Activated CD4-positive, alpha-beta T cell treated with anti-CD3 and anti-CD28 coated beads, Interleukin-2, amount 50 U/mL, for 24 hours (primary cell): ENCODE data around the gene BMAL1.

Experiments
- DNase-seq, 2 donors: peaks; one replicate each; pipeline ENCODE4 v3.0.0-alpha.2; 2020; ENCODE audit warnings: low read depth in 1 of 2, low spot score in 1 of 2

BMAL1 gene

DNA sequence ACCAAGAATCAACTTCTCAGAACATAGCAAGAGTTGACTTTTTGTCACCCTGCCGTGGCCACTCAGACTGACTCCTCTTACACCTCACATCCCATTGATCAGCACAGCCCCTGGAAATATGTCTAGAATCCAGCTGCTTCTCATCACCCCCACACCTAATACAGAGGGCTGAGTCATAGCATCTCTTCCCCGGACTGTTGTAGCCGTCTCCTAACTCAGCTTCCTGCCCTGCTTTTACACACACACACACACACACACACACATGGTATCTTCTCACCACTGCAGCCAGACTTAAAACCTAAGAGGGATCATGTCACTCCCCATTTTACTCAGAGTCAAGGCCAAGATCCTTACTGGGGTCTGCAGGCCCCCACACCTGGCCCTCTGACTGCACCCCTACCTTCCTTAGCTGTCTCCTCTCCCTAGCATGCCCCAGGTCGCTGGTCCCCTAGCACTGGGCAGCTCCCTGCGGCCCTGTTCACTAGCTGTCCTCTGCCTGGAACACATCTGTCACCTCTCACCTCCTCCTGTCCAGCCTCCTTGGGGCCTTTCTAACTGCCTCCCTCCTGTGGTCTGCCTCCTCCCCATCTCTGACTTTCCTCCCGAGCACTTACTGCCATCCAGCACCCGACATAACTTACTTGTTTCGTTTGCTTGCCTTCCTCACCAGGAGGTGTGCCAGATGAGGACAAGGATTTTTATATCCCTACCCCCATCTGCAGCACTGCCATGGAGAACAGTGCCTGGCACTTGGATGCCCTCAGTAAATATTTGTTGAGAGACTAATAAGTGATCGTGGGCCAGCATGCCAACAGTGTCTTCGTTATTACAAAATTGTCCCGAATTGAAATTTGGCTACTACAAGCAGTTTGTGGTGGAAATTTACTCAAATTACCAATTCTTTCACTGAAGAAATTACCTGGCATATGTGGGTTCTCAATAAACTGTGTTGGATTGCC, 61.9 kb downstream of the BMAL1 start:
- DNase-seq: no peak

DNA sequence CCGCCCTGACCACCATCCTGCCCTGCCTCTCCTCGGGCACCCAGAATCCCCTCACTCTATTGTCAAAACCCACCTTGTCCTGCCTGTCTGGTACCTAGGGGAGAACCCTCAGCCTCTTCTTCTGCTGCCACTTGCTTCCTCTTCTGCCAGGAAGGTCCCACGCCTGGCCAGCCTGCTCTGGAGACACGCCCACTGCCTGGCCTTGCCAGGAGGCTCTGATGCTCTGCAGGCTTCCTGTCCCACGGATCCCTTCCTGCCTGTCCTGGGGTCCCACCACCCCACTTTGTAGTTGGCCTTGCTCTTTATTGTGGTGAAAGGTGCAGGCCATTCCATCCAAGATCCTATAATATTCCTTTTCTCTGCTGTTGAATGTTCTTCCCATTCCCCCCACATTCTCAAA, 63.4 kb downstream of the BMAL1 start:
- no peak for DNase-seq

DNA sequence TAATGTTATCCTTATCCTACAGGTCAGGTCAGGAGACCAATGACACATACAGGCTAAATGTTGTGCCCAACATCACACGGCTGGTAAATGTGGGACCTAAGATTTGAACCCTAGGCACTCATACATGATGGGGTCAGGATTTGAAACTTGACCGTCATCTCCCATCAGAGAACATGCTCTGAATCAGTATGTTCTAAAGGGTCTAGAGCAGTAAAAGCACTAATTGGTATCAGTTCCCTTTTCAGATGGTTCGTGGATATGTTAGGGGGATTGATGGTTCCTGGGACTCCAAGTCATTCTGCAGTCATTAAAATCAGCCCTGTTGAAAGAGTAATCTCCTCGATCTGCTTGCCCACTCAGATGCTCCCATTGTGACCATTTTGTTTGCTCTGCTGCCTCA, 65.5 kb downstream of the BMAL1 start:
- DNase-seq: no peak

DNA sequence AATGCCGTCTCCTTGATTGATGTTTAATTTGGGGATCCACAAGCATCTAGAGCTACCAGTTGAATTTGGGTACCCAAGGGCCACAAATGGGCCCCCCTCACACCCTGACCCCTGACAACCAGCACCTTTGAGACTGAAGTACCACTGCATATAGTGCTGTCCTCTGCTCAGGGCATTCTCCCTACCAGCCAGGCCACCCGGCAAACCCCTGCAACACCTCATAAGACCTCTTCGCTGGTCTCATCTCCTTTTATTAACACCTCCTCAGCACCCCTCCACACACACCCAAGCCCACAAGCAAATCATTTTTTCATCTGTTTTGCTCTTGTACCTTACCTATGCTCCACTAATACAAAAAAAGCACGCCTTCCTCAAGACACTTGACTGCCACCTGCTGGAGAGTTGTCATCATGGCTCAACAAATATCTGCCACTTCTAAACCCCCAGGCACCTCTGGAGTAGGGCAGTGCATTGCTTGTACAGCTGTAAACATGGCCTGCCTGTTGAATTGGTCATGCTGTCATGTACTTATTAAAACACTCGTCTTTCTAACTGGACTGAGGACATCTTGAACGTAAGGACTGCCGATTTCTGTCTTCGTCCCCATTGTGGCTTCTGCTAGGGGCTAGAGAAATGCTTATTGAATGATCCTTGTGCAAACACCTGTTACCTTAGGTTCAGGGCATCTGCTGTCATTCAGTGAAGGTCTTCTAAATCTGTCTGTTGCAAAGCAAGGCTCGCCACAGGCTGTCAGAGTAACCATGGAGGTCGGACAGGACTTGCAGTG, 66.5 kb downstream of the BMAL1 start:
- DNase-seq: peak; percentile 46 to 72

DNA sequence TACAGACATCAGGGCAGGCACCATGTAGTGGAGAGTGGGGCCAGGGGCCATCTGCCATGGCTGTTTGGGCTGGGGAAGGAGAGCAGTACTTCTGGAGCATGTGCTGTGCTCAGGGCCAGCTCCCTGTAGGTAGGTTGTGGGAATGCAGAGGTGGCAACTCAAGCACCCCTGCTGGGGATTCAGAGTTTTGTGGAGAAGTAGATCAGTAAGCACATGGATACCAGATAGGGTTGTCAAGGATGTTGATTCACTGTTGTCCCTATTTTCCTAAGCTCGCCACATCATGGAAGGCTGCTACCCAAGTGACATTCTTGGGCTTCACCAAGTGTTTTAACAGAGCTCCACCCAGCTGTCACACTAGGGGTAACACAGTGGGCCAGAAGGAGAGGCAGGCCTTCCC, 67.2 kb downstream of the BMAL1 start:
- no peak for DNase-seq

DNA sequence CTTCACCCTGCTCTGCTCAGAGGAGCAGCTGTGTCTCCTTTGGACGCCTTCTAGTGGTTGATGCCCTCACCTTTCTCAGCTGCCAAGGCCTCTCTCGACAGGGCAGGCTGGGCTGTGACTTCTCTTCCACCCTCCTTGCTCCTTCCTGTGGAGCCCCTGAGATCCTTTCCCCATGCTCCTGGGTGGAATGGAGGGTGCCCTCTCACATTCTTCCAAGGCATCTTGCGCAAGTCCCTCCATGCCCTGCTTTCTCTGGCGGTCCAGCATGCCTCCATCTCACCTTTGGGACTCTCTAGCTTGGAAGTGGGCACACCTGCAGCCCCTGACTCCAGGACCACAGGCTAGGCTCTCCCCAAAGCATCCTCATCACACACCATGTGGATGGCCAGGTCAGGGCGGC, 68.9 kb downstream of the BMAL1 start:
- DNase-seq: no peak

DNA sequence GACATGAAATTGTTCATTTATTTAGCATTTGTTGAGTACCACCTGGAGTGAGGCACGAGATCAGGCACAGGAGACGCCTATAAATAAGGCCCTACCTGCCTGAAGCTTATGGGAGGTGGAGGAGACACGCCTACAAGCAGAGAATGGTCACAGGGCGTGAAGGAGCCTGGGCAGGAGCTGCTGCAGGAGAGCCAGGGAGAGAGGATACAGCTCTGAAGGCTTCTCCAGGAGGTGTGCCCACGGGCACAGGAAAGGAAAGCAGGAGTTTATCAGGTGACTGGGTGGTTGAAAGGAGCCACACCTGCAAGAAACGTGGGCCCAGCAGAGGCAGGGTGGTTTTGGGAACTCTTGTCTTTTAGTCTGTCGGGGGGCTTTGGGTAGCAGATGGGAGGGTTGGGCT, 70.3 kb downstream of the BMAL1 start:
- no peak for DNase-seq

DNA sequence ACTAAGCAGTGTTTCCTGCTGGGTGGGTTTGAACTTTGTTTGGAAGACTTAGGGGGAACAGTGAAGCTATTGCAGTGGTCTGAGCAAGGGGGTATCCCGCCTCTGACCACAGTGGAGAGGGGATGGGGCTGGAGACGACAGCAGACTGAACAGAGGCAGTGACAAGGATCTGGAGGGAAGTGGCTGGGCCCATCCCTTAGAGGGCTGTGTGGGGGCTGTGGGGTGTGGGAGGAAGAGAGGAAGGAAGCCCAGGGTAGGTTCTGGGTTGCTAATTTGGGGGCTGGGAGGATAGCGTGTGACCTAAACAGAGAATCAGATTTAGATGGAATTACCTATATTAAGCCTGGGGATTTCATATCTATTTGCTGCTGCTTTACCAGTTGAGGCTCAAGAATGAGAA, 70.7 kb downstream of the BMAL1 start:
- DNase-seq: no peak

DNA sequence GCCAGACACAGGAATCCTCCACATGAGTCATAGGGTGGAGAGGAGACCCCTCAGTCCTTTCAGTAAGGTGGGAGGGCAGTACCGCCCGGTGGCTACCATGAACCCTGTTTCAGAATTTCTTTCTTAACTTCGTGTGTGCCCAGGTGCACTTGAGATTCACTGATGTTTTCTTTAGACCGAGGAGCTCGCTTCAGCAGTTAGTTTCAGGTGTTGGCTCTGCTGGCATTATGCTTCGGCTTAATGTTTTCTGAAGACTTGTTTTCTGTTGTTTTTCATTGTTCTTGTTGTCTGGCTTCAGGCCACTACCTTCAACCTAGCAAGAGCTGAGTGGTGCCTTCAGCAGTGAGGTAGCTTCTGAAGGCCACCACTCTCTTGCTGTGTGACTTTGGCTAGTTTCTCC, 71.5 kb downstream of the BMAL1 start:
- no peak for DNase-seq

DNA sequence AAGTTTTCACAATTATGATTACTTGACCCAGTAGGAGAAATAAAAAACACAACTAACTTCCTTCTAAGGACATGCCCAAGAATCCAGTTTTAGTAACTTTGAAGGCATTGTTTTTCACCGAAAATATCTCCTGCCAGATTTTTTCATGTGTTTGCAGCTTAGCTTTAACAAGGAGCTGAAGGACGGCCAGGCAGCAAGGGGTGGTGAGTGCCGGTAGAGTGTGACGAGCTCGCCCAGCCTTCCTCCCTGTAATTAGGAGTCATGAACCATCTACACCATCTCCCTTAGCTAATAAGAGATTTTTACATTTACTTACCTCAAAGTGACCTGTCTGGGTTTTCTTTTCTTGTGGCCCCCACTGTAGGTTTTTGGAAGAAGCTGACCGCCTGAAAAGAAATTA, 72.0 kb downstream of the BMAL1 start:
- DNase-seq: no peak

DNA sequence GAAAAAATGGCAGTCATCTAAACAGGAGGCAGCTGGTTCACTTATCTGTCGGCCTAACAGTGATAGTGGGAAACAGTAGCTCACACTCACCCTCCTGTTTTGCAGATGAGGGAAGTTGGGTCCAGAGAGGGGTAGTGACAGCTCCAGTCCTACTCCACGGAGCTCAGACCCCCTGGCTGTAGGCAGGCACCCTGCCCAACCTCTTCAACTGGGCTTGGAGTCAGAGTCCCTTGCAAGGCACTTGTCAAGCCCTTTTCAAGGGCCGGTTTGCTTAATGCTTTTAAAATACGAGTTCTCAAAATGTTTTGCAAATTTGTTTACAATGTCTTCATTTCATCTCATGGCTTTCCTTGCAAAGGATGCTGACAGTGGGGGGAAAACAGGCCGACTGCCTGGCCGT, 75.1 kb downstream of the BMAL1 start:
- DNase-seq: no peak

DNA sequence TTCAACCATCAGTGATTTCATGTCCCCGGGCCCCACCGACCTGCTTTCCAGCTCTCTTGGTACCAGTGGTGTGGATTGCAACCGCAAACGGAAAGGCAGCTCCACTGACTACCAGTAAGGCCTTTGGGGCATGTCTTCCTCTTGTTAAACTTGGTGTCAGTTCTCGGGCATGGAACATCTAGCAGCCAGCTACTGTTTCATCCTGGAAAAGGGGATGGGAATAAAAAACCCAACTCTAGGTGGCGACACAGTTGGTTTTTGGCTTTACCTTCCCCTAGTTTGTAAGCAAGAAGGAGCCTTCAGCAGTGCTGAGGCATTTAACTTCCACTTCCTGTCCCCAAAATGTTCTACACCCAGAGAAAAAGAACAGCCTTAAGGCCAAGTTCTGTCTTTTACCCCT, 76.7 kb downstream of the BMAL1 start:
- no peak for DNase-seq

DNA sequence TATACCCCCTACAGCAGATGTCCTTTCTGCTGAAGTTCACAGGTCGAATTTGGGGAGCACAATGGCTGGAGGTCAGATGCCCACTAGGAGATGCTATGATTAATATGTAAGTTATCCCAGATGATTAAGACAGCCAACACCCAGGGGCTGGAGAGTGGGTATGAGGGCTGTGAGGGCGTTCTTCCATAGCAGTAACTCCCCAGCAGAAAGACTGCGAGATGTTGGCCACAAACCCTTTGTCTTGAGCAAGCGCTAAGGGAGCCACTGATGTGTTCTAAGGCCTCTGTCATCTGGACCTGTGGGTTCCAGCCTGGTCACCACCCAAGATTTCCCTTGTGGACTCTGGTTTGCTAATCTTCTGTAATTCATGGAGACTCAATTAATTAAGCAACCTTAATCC, 77.6 kb downstream of the BMAL1 start:
- DNase-seq: no peak

DNA sequence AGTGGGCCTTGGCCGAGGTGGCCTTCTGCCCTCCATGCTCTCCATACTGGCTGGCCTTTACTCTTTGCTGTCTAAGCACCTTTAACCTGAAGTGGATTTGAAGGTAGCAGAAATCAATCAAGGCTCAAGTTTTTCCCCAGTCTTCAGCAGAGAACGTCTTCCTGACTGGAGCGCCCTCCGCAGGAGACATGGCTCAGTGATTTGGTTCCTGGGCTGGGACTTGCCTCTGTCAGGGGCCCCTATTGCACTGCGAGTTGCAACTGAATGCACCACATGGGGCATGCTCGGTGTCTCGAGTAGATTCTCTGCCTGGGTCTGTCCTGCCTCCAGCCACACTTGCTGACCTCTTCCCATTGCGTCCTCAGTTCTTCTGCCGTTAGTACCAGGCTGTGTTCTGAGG, 79.6 kb downstream of the BMAL1 start:
- DNase-seq: no peak

DNA sequence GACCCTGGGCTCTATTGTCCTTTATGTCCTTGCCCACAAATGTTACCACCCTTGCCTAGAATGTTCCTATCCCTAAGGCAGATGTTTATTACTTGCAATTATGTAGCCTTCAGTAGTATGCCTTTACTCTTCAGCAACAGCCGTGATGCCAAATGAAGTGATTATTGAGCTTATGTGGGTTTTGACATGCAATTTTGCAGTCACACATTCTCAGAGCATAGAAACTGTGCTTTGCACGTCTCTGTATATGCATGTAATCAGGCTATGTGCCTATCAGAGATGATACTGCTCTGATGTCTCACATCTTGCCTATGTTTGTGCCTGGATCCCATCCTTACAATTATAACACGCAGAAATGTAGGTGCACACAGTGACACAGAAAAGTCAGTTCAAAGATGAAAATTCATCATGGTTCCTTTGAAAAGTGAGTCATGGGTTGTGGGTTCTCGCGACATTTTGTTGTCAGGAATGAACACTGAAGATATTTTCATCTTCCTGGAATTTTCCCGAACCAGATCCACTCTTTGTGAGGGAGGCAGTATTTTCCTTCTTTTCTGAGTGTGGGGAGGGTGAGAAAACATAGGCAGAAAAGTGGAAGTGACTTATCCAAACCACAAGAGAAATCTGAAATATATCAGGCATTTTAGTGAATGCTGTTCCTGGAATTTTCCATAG, 81.1 kb downstream of the BMAL1 start:
- DNase-seq: no peak

DNA sequence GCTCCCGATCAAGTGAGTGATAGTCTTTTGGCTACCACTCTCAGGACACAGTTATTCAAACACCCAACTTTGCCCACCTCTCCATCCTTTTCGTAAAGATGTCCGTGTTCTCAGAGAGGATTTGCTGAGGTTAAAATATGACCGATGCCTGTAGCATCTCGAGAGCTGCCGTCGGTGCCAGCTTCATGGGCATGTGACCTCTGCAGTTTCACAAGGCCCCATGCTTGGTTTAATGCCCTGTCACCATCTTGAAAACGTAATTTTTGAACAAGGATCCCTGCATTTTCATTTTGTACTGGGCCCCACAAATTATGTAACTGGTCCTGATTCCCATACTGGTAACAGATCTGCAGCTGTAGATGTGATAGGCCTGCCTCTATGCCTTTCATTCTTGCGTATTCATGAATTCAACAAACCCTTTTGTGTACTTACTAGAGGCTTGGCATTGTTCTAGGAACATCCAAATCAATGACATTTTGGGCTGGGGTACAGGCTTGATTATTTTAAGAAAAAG, 85.1 kb downstream of the BMAL1 start:
- DNase-seq: no peak

DNA sequence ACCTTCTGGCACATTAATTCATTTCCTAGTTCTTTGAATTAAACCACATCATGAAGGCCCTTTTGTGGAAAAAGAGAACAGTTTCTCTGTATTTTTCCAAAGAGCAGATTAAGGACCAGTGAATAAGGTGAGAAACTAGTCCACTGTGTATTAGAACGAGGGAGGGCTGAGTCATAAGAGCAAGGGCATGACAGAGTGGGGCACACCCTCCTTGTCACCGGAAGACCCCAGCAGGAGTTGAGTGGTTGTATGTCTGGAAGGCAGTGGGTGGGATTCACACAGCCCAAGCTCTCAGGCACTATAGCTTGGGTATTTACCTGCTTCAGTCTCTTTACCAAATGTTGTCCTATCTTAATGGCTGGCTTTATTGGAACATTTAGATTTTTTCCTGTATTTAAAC, 86.8 kb downstream of the BMAL1 start:
- DNase-seq: no peak

DNA sequence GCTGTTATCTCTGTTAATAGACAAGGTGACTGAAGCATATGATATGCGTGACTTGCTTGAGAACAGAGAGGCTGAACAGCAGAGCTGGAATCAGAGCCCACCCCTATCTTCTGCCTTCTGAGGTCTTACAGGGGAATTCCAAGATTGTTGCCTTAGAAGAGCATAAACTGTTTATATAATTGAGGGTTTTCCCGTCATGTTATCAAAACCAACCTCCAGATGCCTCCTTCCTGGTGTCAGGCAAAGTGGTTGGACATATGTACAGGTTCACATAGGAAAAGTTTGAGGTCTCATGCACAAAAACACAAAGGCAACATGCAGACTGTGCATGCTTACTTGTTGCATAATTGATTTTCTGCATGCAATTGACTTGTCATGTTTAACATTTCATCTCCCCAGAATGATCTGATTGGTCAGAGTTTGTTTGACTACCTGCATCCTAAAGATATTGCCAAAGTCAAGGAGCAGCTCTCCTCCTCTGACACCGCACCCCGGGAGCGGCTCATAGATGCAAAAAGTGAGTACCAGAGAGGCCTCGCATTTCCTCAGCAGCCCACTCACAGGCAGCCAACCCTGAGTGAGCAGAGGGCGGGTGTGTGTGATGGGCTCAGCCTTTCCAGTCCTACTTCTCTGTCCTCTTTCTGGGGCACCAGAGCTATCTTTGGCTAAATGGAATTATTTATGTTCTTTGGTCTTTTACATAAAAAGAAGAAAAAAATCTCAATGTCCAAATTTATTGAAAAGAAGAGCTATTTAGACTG, 88.9 kb downstream of the BMAL1 start:
- DNase-seq: no peak

DNA sequence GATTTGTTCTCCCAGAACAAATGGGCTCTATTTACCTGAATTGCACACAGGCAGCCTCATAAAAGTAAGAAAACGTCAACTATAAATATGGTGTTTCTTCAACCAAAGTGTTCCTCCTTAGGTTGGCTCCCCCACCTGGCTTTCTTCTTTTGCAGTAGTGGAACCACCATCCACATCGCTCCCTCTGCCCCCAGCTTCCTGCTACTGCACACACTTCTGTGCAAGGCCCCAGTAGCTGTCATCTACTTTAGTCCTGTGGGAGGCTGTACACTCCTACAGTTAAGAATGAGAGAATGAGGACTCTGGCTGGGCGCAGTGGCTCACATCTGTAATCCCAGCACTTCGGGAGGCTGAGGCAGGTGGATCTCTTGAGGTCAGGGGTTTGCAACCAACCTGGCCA, 89.5 kb downstream of the BMAL1 start:
- DNase-seq: no peak

DNA sequence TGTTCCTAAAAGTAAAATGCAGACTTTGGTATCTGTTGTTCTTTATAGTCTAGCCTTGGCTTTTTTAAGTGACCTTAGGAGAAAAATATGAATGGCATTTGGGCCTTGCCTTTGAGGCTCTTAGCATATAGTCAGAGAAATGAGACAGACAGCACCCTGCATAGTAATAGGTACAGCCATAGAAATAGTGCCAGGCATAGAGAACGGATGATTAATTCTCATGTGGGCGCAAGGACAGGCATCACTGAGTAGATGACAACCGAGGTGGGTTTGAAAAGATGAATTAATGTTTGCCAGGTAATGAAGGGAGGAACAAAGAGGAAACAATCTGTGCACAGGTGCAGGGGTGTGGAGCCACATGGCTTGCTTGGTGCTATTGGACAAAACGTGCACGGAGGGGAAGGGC, 90.5 kb downstream of the BMAL1 start:
- no peak for DNase-seq

DNA sequence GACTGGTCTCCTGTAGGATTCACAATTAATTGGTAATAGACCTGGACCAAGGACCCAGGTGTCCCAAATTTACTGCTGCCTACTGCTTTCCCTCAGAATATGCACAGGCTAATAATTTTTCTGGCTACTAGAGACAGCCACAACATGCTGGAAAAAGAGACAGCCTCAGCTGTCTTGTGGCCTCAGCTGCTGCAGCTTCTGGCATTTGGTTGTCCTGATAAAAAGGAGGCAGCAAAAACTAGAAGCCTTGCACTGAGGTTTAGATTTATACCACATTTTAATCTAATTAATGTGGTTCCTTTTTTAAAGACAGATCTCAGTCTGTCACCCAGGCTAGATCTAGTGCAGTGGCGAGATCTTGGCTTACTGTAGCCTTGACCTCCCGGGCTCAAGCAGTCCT, 95.6 kb downstream of the BMAL1 start:
- no peak for DNase-seq
